GM21515 (cell line): Measurements from ENCODE around the gene ANO2.

Experiments
- ATAC-seq: cut with Tn5 transposase; IDR thresholded peaks from one replicate; pipeline ENCODE4 v1.9.1; 2021; ENCODE audit not compliant: unreplicated experiment

Gene ANO2

GRCh38 chr12:5783289-5783920 is 161.7 kb downstream of the ANO2 start:
- ATAC-seq: no peak

- no peak for ATAC-seq
Observed at GRCh38 chr12:5780536-5780935, 164.5 kb downstream of the ANO2 start.

- ATAC-seq: no peak
Observed at GRCh38 chr12:5779401-5779800, 165.7 kb downstream of the ANO2 start.

- ATAC-seq: no peak
Observed at GRCh38 chr12:5778821-5779220, 166.2 kb downstream of the ANO2 start.

GRCh38 chr12:5777451-5777850 is 167.6 kb downstream of the ANO2 start:
- no peak for ATAC-seq

- ATAC-seq: no peak
Observed at GRCh38 chr12:5776091-5776490, 169.0 kb downstream of the ANO2 start.

- no peak for ATAC-seq
Observed at GRCh38 chr12:5773550-5773949, 171.5 kb downstream of the ANO2 start.

GRCh38 chr12:5771756-5772155 is 173.3 kb downstream of the ANO2 start:
- ATAC-seq: no peak

- no peak for ATAC-seq
Observed at GRCh38 chr12:5770727-5771126, 174.3 kb downstream of the ANO2 start.

GRCh38 chr12:5768581-5769196 is 176.4 kb downstream of the ANO2 start:
- ATAC-seq: no peak

- no peak for ATAC-seq
Observed at GRCh38 chr12:5768171-5768570, 176.9 kb downstream of the ANO2 start.

- no peak for ATAC-seq
Observed at GRCh38 chr12:5758347-5758746, 186.7 kb downstream of the ANO2 start.

- no peak for ATAC-seq
Observed at GRCh38 chr12:5756338-5756842, 188.7 kb downstream of the ANO2 start.

- ATAC-seq: no peak
Observed at GRCh38 chr12:5748027-5748426, 197.0 kb downstream of the ANO2 start.

- ATAC-seq: no peak
Observed at GRCh38 chr12:5746917-5747316, 198.1 kb downstream of the ANO2 start.

- ATAC-seq: no peak
Observed at GRCh38 chr12:5746036-5746908, 198.8 kb downstream of the ANO2 start.

- ATAC-seq: no peak
Observed at GRCh38 chr12:5745251-5745888, 199.7 kb downstream of the ANO2 start.

- ATAC-seq: no peak
Observed at GRCh38 chr12:5742258-5742657, 202.8 kb downstream of the ANO2 start.

GRCh38 chr12:5739917-5740316 is 205.1 kb downstream of the ANO2 start:
- ATAC-seq: no peak

- ATAC-seq: no peak
Observed at GRCh38 chr12:5737778-5738177, 207.3 kb downstream of the ANO2 start.

- no peak for ATAC-seq
Observed at GRCh38 chr12:5736527-5736926, 208.5 kb downstream of the ANO2 start.
